SK-N-DZ (cell line): ENCODE data around the gene COX6B2.

ENCODE experiments used
- DNase-seq: peaks from one replicate; pipeline ENCODE4 v3.0.0-alpha.2; 2015; ENCODE audit warnings: low spot score

COX6B2 gene

DNA sequence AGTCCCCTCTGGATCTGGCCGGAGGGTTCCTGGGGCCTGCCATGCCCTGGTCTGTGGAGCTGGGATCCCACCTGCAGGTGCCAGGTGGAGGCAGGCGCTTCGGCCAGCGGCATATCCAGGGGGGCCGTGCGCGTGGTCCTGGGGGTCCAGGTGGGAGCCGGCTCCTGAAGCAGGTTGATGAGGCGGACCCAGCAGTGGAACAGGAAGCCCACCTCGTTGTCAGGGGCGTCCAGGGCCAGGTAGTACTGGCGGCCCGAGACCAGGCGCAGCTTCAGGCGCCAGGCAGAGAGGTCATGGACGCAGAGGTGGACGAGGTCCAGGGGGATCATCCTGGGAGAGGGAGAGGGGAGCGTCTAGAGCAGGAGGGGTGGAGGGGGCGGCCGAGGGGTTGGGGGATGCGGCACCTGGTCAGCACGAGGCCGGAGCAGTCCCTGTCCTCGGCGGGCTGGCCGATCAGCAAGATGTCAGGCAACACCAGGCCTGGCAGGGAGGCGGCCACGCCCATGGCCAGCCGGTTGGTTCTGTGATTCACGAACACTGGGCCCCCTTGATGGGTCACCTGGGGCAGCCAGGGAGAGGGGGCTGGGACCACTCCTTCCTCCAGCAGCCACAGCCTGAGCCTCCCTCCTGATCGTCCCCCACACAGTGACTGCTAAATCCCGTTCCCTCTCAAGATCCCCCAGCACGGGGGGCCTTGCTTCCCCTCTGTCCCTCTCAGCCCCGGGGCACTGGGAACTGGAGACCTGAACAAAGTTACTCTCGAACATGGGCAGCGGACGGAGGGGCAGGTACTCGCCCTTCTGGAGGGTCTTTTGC lies 7.9 kb upstream of the COX6B2 start:
- no peak for DNase-seq

DNA sequence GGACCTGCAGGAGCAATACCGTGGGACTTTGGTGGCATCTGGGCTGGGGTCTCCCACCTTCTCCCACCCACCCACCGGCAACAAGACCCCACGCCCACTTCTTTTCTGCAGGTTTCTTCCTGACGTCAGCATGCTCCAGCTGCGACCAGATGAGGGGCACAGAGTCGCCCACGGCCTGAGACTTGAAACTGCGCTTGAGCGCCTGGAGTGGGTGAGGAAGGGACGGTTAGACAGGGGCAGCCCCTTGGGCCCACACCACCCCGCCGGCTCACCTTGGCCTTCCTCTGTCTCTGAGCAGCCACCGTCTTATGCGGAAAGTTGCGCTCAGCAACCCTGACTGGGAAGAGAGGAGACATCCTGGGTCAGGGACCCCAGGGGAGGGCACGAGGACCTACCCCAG lies 6.4 kb upstream of the COX6B2 start:
- DNase-seq = no peak

- no peak for DNase-seq
Measured at GRCh38 chr19:55358943-55359908, 4.7 kb upstream of the COX6B2 start.

- no peak for DNase-seq
Measured at GRCh38 chr19:55358493-55358892, 4.0 kb upstream of the COX6B2 start.

GRCh38 chr19:55355213-55355821 lies 798 bp upstream of the COX6B2 start:
- no peak for DNase-seq

DNA sequence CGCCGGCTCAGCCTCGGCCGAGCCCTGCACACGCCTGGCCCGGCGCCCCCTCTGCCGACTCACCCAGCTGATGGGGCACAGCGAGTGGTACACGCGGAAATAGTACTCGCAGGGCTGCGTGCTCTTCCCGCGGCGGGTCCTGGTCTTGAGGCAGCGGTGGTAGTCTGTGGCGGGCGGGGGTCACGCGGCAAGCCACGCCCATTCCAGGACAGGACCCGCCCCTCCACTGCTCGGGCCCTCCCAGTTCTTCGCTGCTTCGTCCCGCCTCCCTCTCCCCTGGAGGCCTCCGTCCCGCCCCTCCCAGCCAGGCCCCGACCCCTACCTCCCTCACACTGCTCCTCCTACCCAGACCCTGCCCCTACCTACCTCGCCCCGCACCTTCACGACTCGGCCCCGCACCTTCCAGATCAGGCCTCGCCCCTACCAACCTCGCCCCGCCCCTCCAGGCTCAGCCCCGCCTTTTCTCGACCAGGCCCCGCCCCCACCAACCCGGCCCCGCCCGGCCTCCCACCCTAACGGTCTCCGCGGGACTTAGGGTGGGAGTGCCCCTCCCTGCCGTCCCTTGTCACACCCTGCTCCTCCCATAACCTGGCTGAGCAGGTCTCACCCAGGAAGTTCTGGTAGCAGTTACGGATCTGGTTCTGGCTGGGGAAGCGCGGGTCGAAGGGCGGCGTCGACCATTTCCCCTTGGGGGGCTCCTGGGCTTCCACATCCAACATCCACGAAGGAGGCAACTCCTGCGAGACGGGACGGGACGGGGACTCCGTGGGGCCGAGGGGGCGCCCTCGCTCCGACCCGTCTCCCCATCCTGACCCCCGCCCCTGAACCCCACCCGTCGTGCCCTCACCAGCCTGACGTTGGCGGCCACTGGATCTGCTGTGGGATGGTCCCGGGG lies 469 bp downstream of the COX6B2 start:
- DNase-seq = no peak

DNA sequence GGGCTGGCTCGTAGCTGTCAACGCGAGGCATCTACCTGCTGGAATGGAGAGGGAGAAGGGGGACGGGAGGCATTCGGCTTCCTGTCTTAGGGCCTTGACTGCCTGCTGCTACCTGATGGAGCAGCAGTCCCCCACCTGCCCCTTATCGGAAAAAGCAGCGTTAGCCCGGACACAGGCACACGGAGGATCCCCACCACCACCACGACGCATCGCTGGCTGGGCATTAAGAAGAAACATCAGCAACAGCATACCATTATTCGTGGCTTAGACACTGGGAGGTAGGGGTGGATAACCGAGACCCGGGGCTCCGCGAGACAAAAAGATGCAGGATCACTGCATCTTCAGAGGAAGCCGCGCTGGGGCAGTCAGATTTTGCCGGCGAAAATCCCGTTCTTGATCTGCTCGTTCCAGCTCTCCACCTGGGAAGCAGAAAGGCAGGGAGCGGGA lies 1.1 kb downstream of the COX6B2 start:
- DNase-seq = no peak

DNA sequence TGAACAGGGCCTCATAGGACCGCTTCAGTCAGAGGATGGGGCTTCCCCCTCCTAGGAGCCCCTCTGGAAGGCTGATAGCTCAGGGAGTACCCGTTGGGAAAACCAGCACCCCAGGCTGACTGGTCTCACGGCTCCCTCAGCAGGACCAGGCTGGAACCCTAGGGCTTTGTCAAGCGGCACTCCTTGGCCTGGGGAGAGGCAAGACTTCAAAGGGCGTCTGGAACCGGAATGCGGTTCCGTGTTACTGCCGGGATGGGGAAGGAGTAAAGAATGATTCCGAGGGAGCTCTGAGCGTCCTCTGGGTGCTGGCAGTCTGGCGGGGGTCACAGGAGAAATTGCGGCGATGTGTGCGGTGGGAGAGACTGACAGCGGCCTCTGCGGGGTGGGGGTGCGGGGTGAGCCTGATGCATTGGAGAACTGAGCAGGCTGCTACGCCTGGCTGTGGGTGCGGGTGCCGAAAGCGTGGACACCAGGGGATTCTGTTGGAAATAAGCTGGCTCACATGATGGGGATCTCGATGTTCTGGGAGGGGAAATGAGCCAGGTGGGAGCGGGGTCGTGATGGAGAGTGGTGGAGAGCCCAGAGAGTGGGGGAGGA lies 1.9 kb downstream of the COX6B2 start:
- no peak for DNase-seq

DNA sequence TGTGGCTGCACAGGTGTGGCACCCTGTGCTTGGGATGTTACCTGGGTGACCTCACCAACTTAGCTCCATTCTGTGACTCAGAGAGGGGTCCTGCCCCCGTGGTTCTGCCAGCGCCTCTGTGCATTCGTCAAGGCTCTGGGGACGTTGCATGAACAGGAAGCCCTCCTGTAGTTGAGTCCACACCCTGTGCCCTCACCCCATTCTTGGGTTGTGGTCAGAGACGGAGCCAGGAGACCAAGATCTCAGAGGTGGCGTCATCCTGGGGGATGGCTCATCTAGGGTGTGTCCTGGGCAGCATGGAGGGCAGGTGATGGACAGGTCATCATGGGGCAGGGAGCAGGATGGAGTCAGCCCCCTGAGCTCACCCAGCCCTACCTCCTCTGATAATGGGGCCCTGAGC lies 2.5 kb downstream of the COX6B2 start:
- DNase-seq = no peak

- DNase-seq = no peak
Measured at GRCh38 chr19:55350620-55351315, 3.8 kb downstream of the COX6B2 start.

- no peak for DNase-seq
Measured at GRCh38 chr19:55348317-55349034, 6.0 kb downstream of the COX6B2 start.

GRCh38 chr19:55347442-55348009 lies 7.0 kb downstream of the COX6B2 start:
- DNase-seq = no peak

- DNase-seq = no peak
Measured at GRCh38 chr19:55346725-55347441, 7.6 kb downstream of the COX6B2 start.

DNA sequence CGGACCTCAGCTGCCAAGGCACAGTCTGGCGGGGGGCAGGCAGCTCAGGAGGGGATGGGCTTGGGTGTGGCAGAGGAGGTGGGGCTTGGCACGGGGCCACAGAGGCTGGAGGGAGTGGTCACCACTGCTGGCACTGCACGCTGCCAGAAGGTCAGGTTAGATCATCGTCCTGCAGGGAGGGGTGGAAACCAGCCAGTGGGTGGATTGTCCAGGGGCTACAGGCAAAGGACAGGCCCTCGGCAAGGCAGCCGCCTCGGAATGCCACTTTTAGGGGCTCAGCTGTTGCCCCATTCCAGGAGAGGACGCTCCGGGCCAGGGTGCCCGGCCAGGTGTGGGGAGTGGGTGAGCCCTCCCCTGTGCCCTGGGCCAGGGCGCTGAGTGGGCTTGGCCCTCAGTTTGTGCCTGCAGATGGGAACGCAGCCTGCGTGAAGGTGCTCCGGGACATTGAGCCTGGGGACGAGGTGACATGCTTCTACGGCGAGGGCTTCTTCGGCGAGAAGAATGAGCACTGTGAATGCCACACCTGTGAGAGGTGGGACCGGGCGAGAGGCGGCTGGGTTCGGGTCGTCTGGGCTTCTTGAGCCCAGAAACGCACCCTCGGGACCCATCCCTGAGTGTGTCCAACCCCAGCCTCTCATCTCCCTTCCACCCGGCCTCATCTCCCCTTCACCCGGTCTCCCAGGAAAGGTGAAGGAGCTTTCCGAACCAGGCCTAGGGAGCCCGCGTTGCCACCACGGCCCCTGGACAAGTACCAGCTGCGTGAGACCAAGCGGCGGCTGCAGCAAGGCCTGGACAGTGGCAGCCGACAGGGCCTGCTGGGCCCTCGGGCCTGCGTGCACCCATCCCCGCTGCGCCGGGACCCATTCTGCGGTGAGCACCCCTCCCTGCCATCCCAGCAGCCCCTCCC lies 8.4 kb downstream of the COX6B2 start:
- no peak for DNase-seq

- no peak for DNase-seq
Measured at GRCh38 chr19:55345101-55345817, 9.3 kb downstream of the COX6B2 start.

GRCh38 chr19:55344444-55344843 lies 10.1 kb downstream of the COX6B2 start:
- no peak for DNase-seq
